OCI-LY3 (cell line): ENCODE results near the gene DENND2A.

ENCODE experiments used
- EZH2phosphoT487 ChIP-seq: fragments of 200-600 bp; shearing (Covaris generic); IDR thresholded peaks from 2 replicates; pipeline ENCODE4 v1.6.1; 2018; ENCODE audit warnings: antibody characterized with exemption, mixed run types, low read depth
- TF ChIP-seq, protein P1 (sequence below): fragments of 200-600, 300-600 bp; sonication (generic); IDR thresholded peaks from 2 replicates; pipeline ENCODE4 v1.5.1; 2014; ENCODE audit warnings: antibody characterized with exemption, low read length, low read depth

DNA sequence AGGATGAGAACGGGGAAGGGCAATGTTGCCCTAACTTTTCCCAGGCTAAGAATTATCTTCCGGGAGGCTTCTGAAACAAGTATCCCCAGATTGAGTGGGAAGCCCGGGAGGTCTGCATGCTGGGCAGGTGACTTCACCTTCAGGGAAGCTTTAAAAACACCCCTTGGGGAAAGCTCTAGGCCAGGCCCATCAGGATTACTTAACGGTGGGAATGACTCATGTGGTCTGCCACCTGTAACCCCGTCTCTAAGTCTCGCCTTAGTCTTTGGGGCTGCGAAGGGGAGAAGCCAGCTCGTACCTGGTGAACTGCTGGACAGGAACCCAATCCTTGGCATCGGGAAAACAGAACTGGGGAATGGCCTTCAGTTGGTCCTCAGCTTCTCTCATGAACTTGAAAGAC lies 81.2 kb downstream of the DENND2A start:
- TF ChIP-seq, protein P1, sequence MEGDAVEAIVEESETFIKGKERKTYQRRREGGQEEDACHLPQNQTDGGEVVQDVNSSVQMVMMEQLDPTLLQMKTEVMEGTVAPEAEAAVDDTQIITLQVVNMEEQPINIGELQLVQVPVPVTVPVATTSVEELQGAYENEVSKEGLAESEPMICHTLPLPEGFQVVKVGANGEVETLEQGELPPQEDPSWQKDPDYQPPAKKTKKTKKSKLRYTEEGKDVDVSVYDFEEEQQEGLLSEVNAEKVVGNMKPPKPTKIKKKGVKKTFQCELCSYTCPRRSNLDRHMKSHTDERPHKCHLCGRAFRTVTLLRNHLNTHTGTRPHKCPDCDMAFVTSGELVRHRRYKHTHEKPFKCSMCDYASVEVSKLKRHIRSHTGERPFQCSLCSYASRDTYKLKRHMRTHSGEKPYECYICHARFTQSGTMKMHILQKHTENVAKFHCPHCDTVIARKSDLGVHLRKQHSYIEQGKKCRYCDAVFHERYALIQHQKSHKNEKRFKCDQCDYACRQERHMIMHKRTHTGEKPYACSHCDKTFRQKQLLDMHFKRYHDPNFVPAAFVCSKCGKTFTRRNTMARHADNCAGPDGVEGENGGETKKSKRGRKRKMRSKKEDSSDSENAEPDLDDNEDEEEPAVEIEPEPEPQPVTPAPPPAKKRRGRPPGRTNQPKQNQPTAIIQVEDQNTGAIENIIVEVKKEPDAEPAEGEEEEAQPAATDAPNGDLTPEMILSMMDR = no peak
- TF ChIP-seq EZH2phosphoT487 = no peak
